NCI-H2227 (cell line): ENCODE measurements around the gene SYNE1.
"Not testable (repeated sequence)": the region's sequence is repeated elsewhere in the genome, so short reads cannot be mapped to it uniquely, and the experiment has no call there.

Source experiments
- DNase-seq: peaks from one replicate; lab custom pipeline; 2025; ENCODE audit not compliant: unreplicated experiment; lab: John Stamatoyannopoulos, UW

The SYNE1 gene

GRCh38 chr6:152110886-152111820 is 526.0 kb downstream of the SYNE1 start:
- DNase-seq: no peak

GRCh38 chr6:152107973-152108372 is 529.2 kb downstream of the SYNE1 start:
- no peak for DNase-seq

- no peak for DNase-seq
Observed at GRCh38 chr6:152100183-152100618, 537.0 kb downstream of the SYNE1 start.

- DNase-seq: no peak
Observed at GRCh38 chr6:152099446-152100182, 537.5 kb downstream of the SYNE1 start.

GRCh38 chr6:152098683-152099082 is 538.5 kb downstream of the SYNE1 start:
- no peak for DNase-seq

GRCh38 chr6:152096863-152097496 is 540.2 kb downstream of the SYNE1 start:
- no peak for DNase-seq

- no peak for DNase-seq
Observed at GRCh38 chr6:152094992-152095592, 542.1 kb downstream of the SYNE1 start.

- no peak for DNase-seq
Observed at GRCh38 chr6:152094276-152094675, 542.9 kb downstream of the SYNE1 start.

- DNase-seq: no peak
Observed at GRCh38 chr6:152093711-152094110, 543.5 kb downstream of the SYNE1 start.

GRCh38 chr6:152091851-152092341 is 545.3 kb downstream of the SYNE1 start:
- no peak for DNase-seq

GRCh38 chr6:152091201-152091600 is 546.0 kb downstream of the SYNE1 start:
- no peak for DNase-seq

GRCh38 chr6:152089992-152090391 is 547.2 kb downstream of the SYNE1 start:
- DNase-seq: no peak

GRCh38 chr6:152087701-152088100 is 549.5 kb downstream of the SYNE1 start:
- no peak for DNase-seq

- no peak for DNase-seq
Observed at GRCh38 chr6:152087096-152087495, 550.1 kb downstream of the SYNE1 start.

GRCh38 chr6:152086223-152086873 is 550.8 kb downstream of the SYNE1 start:
- no peak for DNase-seq

GRCh38 chr6:152085451-152085921 is 551.7 kb downstream of the SYNE1 start:
- DNase-seq: no peak

GRCh38 chr6:152078804-152079203 is 558.4 kb downstream of the SYNE1 start:
- no peak for DNase-seq

- no peak for DNase-seq
Observed at GRCh38 chr6:152078001-152078400, 559.2 kb downstream of the SYNE1 start.

- DNase-seq: not testable (repeated sequence)
Observed at GRCh38 chr6:152076242-152076641, 560.9 kb downstream of the SYNE1 start.

- DNase-seq: no peak
Observed at GRCh38 chr6:152071843-152072242, 565.3 kb downstream of the SYNE1 start.
